B cell (primary cell): ENCODE measurements around the gene LIPC. TPM values are rescaled to one million over a fixed set of nuclear protein-coding genes. Genes with fewer than 3 reads are reported as not detected.

Source experiments
- ATAC-seq: fragments of 200-7000 bp; cut with Tn5 transposase; one replicate; pipeline ENCODE4 v1.10.0; 2021; ENCODE audit warnings: low read depth, mild to moderate bottlenecking, moderate number of reproducible peaks, moderate library complexity
- CTCF ChIA-PET: fragments of 350-600 bp; sonication (Branson Sonifier 250); formaldehyde crosslinking; loops from one replicate; lab custom pipeline; 2021; ENCODE audit warnings: antibody characterized with exemption, inconsistent platforms; lab: Charles Lee
- POLR2A ChIA-PET: fragments of 350-600 bp; sonication (Branson Sonifier 250); formaldehyde crosslinking; loops from one replicate; lab custom pipeline; 2021; ENCODE audit warnings: antibody characterized with exemption; lab: Charles Lee
- DNase-seq: peaks from one replicate; pipeline ENCODE4 v3.0.0; 2013
- H2AFZ ChIP-seq: 2 replicates; pipeline ENCODE4 v1.6.1; 2012; ENCODE audit warnings: mild to moderate bottlenecking, low read depth, low read length; ENCODE audit not compliant: insufficient read depth, poor library complexity, severe bottlenecking
- H3K27ac ChIP-seq, 2 donors: 1 replicate in 1 of 2; 2 replicates in 1 of 2; pipeline ENCODE4 v1.5.1; 2012 to 2013; ENCODE audit warnings: low read length in 2 of 2, mild to moderate bottlenecking in 2 of 2, moderate library complexity in 1 of 2
- H3K27me3 ChIP-seq, 4 experiments: fragments of 200-600 bp in 1 of 4; sonication (generic) in 1 of 4; replicated peaks in 1 of 4; 1 replicate in 2 of 4; 2 replicates in 2 of 4; pipeline versions ENCODE4 v1.6.1 to v1.7.0; 2013 to 2016; ENCODE audit warnings: low read length in 3 of 4, mild to moderate bottlenecking in 2 of 4, mixed read lengths in 1 of 4, moderate library complexity in 1 of 4; ENCODE audit not compliant: insufficient read depth in 4 of 4, control insufficient read depth in 3 of 4; ENCODE audit errors: control extremely low read depth in 1 of 4
- H3K36me3 ChIP-seq, 2 experiments: replicated peaks in 1 of 2; 1 replicate in 1 of 2; 2 replicates in 1 of 2; pipeline versions ENCODE4 v1.6.1 to v1.7.1; 2013; ENCODE audit warnings: low read length in 1 of 2; ENCODE audit not compliant: insufficient read depth in 2 of 2, control insufficient read depth in 1 of 2; ENCODE audit errors: control extremely low read depth in 1 of 2, extremely low read depth in 1 of 2
- H3K4me1 ChIP-seq, 2 donors: fragments of 200-600 bp in 1 of 2; sonication (generic) in 1 of 2; 1 replicate in 1 of 2; 2 replicates in 1 of 2; pipeline versions ENCODE4 v1.5.1 to v1.6.1; 2013 to 2017; ENCODE audit warnings: low read length in 2 of 2; ENCODE audit not compliant: control insufficient read depth in 2 of 2, insufficient read depth in 2 of 2
- H3K4me2 ChIP-seq: replicated peaks from 2 replicates; pipeline ENCODE3; 2012; ENCODE audit warnings: mild to moderate bottlenecking, low read depth, low read length; ENCODE audit not compliant: poor library complexity, severe bottlenecking
- H3K4me3 ChIP-seq, 5 experiments: fragments of 200-600 bp in 1 of 5; sonication (generic) in 1 of 5; 1 replicate in 3 of 5; 2 replicates in 2 of 5; pipeline versions ENCODE4 v1.5.1 to v1.7.0; 2011 to 2016; ENCODE audit warnings: low read length in 4 of 5, mild to moderate bottlenecking in 4 of 5, low read depth in 2 of 5, control low read depth in 1 of 5, moderate library complexity in 1 of 5; ENCODE audit not compliant: insufficient read depth in 1 of 5; ENCODE audit errors: control extremely low read depth in 1 of 5, extremely low read depth in 1 of 5
- H3K79me2 ChIP-seq: fragments of 200-600 bp; sonication (generic); one replicate; pipeline ENCODE4 v1.6.0; 2016; ENCODE audit warnings: low read length; ENCODE audit not compliant: control insufficient read depth, insufficient read depth
- H3K9ac ChIP-seq: fragments of 200-600 bp; sonication (generic); 2 replicates; pipeline ENCODE4 v1.6.1; 2017; ENCODE audit warnings: mild to moderate bottlenecking, low read length, moderate library complexity
- H3K9me3 ChIP-seq, 3 donors: one replicate each; pipeline versions ENCODE4 v1.6.1 to v1.7.1; 2013; ENCODE audit warnings: low read length in 2 of 3; ENCODE audit not compliant: control insufficient read depth in 2 of 3, insufficient read depth in 1 of 3; ENCODE audit errors: control extremely low read depth in 1 of 3
- H4K20me1 ChIP-seq: 2 replicates; pipeline ENCODE4 v1.6.0; 2012; ENCODE audit warnings: mild to moderate bottlenecking, low read length; ENCODE audit not compliant: insufficient read depth, control insufficient read depth, poor library complexity, severe bottlenecking
- H3K27ac Mint-ChIP-seq: one replicate; pipeline ENCODE4 v1.8.0; 2021; ENCODE audit warnings: mixed read lengths
- H3K27me3 Mint-ChIP-seq: one replicate; pipeline ENCODE4 v1.8.0; 2021; ENCODE audit warnings: mixed read lengths
- H3K4me1 Mint-ChIP-seq: one replicate; pipeline ENCODE4 v1.8.0; 2021; ENCODE audit warnings: mixed read lengths
- H3K4me3 Mint-ChIP-seq: one replicate; pipeline ENCODE4 v1.8.0; 2021; ENCODE audit warnings: mixed read lengths
- H3K9me3 Mint-ChIP-seq: one replicate; pipeline ENCODE4 v1.8.0; 2022; ENCODE audit warnings: mixed read lengths; ENCODE audit not compliant: insufficient read depth
- CTCF ChIP-seq: fragments of 200-600 bp; IDR thresholded peaks from one replicate; pipeline ENCODE4 v1.8.0; 2022; ENCODE audit warnings: antibody characterized with exemption, mild to moderate bottlenecking
- EZH2 ChIP-seq: IDR thresholded peaks from 2 replicates; pipeline ENCODE4 v1.6.1; 2012; ENCODE audit warnings: borderline replicate concordance, low read depth, mild to moderate bottlenecking, moderate library complexity, low read length; ENCODE audit not compliant: insufficient read depth, poor library complexity, severe bottlenecking
- WGBS: methylation state at CpG from one replicate; pipeline ENCODE4 v1.1.5; 2013; ENCODE audit warnings: missing lambda C conversion rate; ENCODE audit not compliant: insufficient coverage; 5-methylcytosine and 5-hydroxymethylcytosine counted together
- intact Hi-C: fragments of 100-400 bp; cut with micrococcal nuclease; formaldehyde crosslinking; loops from one replicate; pipeline ENCODE4 v1.10.0; 2022
- polyA plus RNA-seq: library from polyadenylated mRNA; depleted of rRNA; stranded (reverse); fragments of >200 nt; gene quantifications from 2 replicates; pipeline ENCODE4 v1.2.3, GENCODE V29; 2012
- total RNA-seq, 2 donors: library from RNA; stranded (reverse); fragments of 120-200 nt in 1 of 2; gene quantifications; 1 replicate in 1 of 2; 2 replicates in 1 of 2; pipeline versions ENCODE4 v1.2.3 to v1.2.4, GENCODE V29; 2013 to 2022

Gene LIPC
- total and polyA plus RNA-seq, 2 donors (not counting 1 experiment from before 2014, with no cell fraction given), result not detected

GRCh38 chr15:58530056-58530590, 98.3 kb downstream of the LIPC start:
- H3K4me3 ChIP-seq, result no peak overlapping the region
- no peaks in the 10 kb centered on the region for H3K4me1 ChIP-seq
- H3K9me3 ChIP-seq, result no peaks in the 10 kb centered on the region
- H3K79me2 ChIP-seq, result no peaks in the 10 kb centered on the region
- no peak overlapping the region for H2AFZ ChIP-seq
- Mint-ChIP-seq H3K27ac (no peak overlapping the region), H3K4me1 (no peaks in the 10 kb centered on the region), H3K4me3 (no peak overlapping the region), H3K27me3 (peaks cover 14% of the 10 kb centered on the region), H3K9me3 (no peaks in the 10 kb centered on the region)
- DNase-seq, result no peak
- ATAC-seq, result no peak
- H3K9ac ChIP-seq, result no peak overlapping the region
- WGBS, result 92% methylated on average over 6 of the region's 7 CpGs
- intact Hi-C loops, result no loop called here
- CTCF ChIA-PET, result no interaction called here
- H3K27me3 ChIP-seq, result peaks cover 0 to 2% (median 0%) of the 10 kb centered on the region in 4 experiments
- no peak for TF ChIP-seq CTCF
- TF ChIP-seq EZH2, result no peak
- no peak overlapping the region for H3K27ac ChIP-seq
- POLR2A ChIA-PET, result no interaction called here
- H3K4me2 ChIP-seq, result no peak overlapping the region
- H3K36me3 ChIP-seq, result no peaks in the 10 kb centered on the region
- no peaks in the 10 kb centered on the region for H4K20me1 ChIP-seq

GRCh38 chr15:58532126-58532525, 100.3 kb downstream of the LIPC start:
- Mint-ChIP-seq H3K4me1 (no peaks in the 10 kb centered on the region), H3K4me3 (no peak overlapping the region), H3K27me3 (peaks cover 9% of the 10 kb centered on the region), H3K27ac (no peak overlapping the region), H3K9me3 (no peaks in the 10 kb centered on the region)
- H3K36me3 ChIP-seq, result no peaks in the 10 kb centered on the region
- H2AFZ ChIP-seq, result no peak overlapping the region
- ChIA-PET POLR2A (no interaction called here), CTCF (no interaction called here)
- H3K4me2 ChIP-seq, result no peak overlapping the region
- no peak overlapping the region for H3K27ac ChIP-seq
- H3K4me3 ChIP-seq, result no peak overlapping the region
- DNase-seq, result no peak
- H4K20me1 ChIP-seq, result no peaks in the 10 kb centered on the region
- no peaks in the 10 kb centered on the region for H3K79me2 ChIP-seq
- no peaks in the 10 kb centered on the region for H3K9me3 ChIP-seq
- TF ChIP-seq CTCF (no peak), EZH2 (no peak)
- H3K27me3 ChIP-seq, result no peaks in the 10 kb centered on the region
- ATAC-seq, result no peak
- intact Hi-C loops, result no loop called here
- no peak overlapping the region for H3K9ac ChIP-seq
- 100% methylated on average over 1 of the region's 3 CpGs for WGBS
- H3K4me1 ChIP-seq, result no peaks in the 10 kb centered on the region
